ENCODE data around the gene RNU5D-1. TPM values are rescaled to one million over a fixed set of nuclear protein-coding genes. Genes with fewer than 3 reads are reported as not detected.

RNU5D-1 gene
- total and polyA plus RNA-seq, 10 of the 15 experiments (the other 5 are each of a cell fraction or from before 2014, with no cell fraction given) = not detected

GRCh38 chr1:44777969-44778635 lies 47.1 kb upstream of the RNU5D-1 start:
- WGBS (ENCODE audit: insufficient coverage, insufficient replicate concordance, low lambda C conversion rate, missing lambda C conversion rate) = 62% methylated on average over 13 of the region's 13 CpGs
- no peak overlapping the region for H3K27ac ChIP-seq (ENCODE audit: control insufficient read depth, insufficient read depth)
- H3K4me1 ChIP-seq (ENCODE audit: control insufficient read depth, insufficient read depth, low read length) = peaks cover 13% of the 10 kb centered on the region
- H3K27me3 ChIP-seq (replicated peaks in 1 of 2; ENCODE audit: control insufficient read depth in 2 of 2, insufficient read depth in 2 of 2, low read length in 1 of 2) = no peaks in the 10 kb centered on the region
- SMC1A ChIA-PET (ENCODE audit: uncharacterized antibody, unreplicated experiment) = interaction anchor here (0.9 to 1.7 kb wide), 2 partner anchors 49 to 57 kb away, joined by 4 to 5 read pairs; no protein-coding TSS in a partner anchor
- peaks cover 8 to 30% of the 10 kb centered on the region in 2 experiments for H3K36me3 ChIP-seq (ENCODE audit: control insufficient read depth in 2 of 2, insufficient read depth in 2 of 2, low read length in 1 of 2)
- ATAC-seq (no peak), DNase-seq (ENCODE audit: low read depth, low spot score) (no peak), FAIRE-seq (no peak)
- in situ Hi-C loops (cut with MboI) = no loop called here
- no peaks in the 10 kb centered on the region for H3K9me3 ChIP-seq (replicated peaks; ENCODE audit: control insufficient read depth, insufficient read depth, low read length)
- no peak overlapping the region for H2AFZ ChIP-seq (ENCODE audit: control insufficient read depth, low read depth, low read length)
- H3K79me2 ChIP-seq (ENCODE audit: control insufficient read depth, insufficient read depth, low read length) = peaks cover 43% of the 10 kb centered on the region
- intact Hi-C loops (cut with micrococcal nuclease; ENCODE audit: unreplicated experiment) = loop anchor here (2.0 to 5.0 kb wide), 2 partner anchors 39 to 47 kb away; partner anchors contain the start of gene RNU5D-1
- H4K20me1 ChIP-seq (ENCODE audit: control insufficient read depth, insufficient read depth) = peaks cover 12% of the 10 kb centered on the region
- BruUV-seq (replicated peaks) = no TSS peak
- peak overlapping the region; percentile 73 for H3K4me2 ChIP-seq (ENCODE audit: control insufficient read depth, insufficient read depth)
- CTCF ChIA-PET = interaction anchor here (0.8 to 1.6 kb wide), 3 partner anchors 48 to 65 kb away, joined by 3 to 5 read pairs (median 4); no protein-coding TSS in a partner anchor
- 0 out of 2 replicates have a peak, but pooled peaks have one; percentile 27 for TF ChIP-seq PML (IDR thresholded peaks at IDR 0.05; ENCODE audit: low read length)
- TF ChIP-seq MYB (IDR thresholded peaks at IDR 0.05; ENCODE audit: borderline replicate concordance, low read depth, low read length) = no peak
- no peak for TF ChIP-seq CREM (IDR thresholded peaks at IDR 0.05; ENCODE audit: low read depth)
- no peak for TF ChIP-seq BACH1 (IDR thresholded peaks at IDR 0.05; ENCODE audit: borderline replicate concordance)
- H3K9ac ChIP-seq (ENCODE audit: control insufficient read depth, insufficient read depth, low read length) = peak overlapping the region; percentile 99
- POLR2A ChIA-PET = interaction anchor here (0.7 to 1.4 kb wide), 2 partner anchors 22 to 41 kb away, joined by 3 to 4 read pairs; partner anchors contain the start of gene PLK3
- H3K4me3 ChIP-seq = peak overlapping the region; percentile 73
- RAD21 ChIA-PET (ENCODE audit: unreplicated experiment) = interaction anchor here (0.5 kb wide), 1 partner anchor 739 kb away, joined by 3 read pairs; no protein-coding TSS in a partner anchor

GRCh38 chr1:44777547-44777946 lies 46.6 kb upstream of the RNU5D-1 start:
- Histone ChIP-seq H3K9me3 (replicated peaks; ENCODE audit: control insufficient read depth, insufficient read depth, low read length) (no peaks in the 10 kb centered on the region), H3K9ac (ENCODE audit: control insufficient read depth, insufficient read depth, low read length) (peak overlapping the region; percentile 99), H3K4me1 (ENCODE audit: control insufficient read depth, insufficient read depth, low read length) (peaks cover 13% of the 10 kb centered on the region), H3K4me3 (peak overlapping the region; percentile 73), H3K4me2 (ENCODE audit: control insufficient read depth, insufficient read depth) (peak overlapping the region; percentile 73), H3K27me3 (replicated peaks in 1 of 2; ENCODE audit: control insufficient read depth in 2 of 2, insufficient read depth in 2 of 2, low read length in 1 of 2) (no peaks in the 10 kb centered on the region), H4K20me1 (ENCODE audit: control insufficient read depth, insufficient read depth) (peaks cover 12% of the 10 kb centered on the region), H2AFZ (ENCODE audit: control insufficient read depth, low read depth, low read length) (no peak overlapping the region), H3K36me3 (ENCODE audit: control insufficient read depth in 2 of 2, insufficient read depth in 2 of 2, low read length in 1 of 2) (peaks cover 8 to 30% of the 10 kb centered on the region in 2 experiments), H3K79me2 (ENCODE audit: control insufficient read depth, insufficient read depth, low read length) (peaks cover 43% of the 10 kb centered on the region), H3K27ac (ENCODE audit: control insufficient read depth, insufficient read depth) (no peak overlapping the region)
- FAIRE-seq (no peak), ATAC-seq (no peak), DNase-seq (ENCODE audit: low read depth, low spot score) (no peak)
- in situ Hi-C loops (cut with MboI) = no loop called here
- intact Hi-C loops (cut with micrococcal nuclease; ENCODE audit: unreplicated experiment) = loop anchor here (2.0 to 5.0 kb wide), 2 partner anchors 40 to 47 kb away; partner anchors contain the start of gene RNU5D-1
- 83% methylated on average over 14 of the region's 14 CpGs for WGBS (ENCODE audit: insufficient coverage, insufficient replicate concordance, low lambda C conversion rate, missing lambda C conversion rate)
- SMC1A ChIA-PET (ENCODE audit: uncharacterized antibody, unreplicated experiment) = interaction anchor here (0.9 to 1.7 kb wide), 3 partner anchors 8 to 56 kb away, joined by 4 to 6 read pairs (median 5); no protein-coding TSS in a partner anchor
- POLR2A ChIA-PET = interaction anchor here (0.7 to 1.4 kb wide), 2 partner anchors 23 to 42 kb away, joined by 3 to 4 read pairs; partner anchors contain the start of gene PLK3
- CTCF ChIA-PET = interaction anchor here (0.8 to 1.6 kb wide), 3 partner anchors 48 to 64 kb away, joined by 3 to 5 read pairs (median 4); no protein-coding TSS in a partner anchor
- no TSS peak for BruUV-seq (replicated peaks)
- RAD21 ChIA-PET (ENCODE audit: unreplicated experiment) = interaction anchor here (0.5 kb wide), 1 partner anchor 740 kb away, joined by 3 read pairs; no protein-coding TSS in a partner anchor
- TF ChIP-seq DPF2 (IDR thresholded peaks at IDR 0.05) (0 out of 2 replicates have a peak, but pooled peaks have one; percentile 30), POLR2AphosphoS5 (IDR thresholded peaks at IDR 0.05; ENCODE audit: low read length) (peak; percentile 34; the same call in 1 of the 2 replicates), POLR2A (IDR thresholded peaks at IDR 0.05; ENCODE audit: low read depth, low read length) (peak; percentile 55)
- TF ChIP-seq, protein P1, sequence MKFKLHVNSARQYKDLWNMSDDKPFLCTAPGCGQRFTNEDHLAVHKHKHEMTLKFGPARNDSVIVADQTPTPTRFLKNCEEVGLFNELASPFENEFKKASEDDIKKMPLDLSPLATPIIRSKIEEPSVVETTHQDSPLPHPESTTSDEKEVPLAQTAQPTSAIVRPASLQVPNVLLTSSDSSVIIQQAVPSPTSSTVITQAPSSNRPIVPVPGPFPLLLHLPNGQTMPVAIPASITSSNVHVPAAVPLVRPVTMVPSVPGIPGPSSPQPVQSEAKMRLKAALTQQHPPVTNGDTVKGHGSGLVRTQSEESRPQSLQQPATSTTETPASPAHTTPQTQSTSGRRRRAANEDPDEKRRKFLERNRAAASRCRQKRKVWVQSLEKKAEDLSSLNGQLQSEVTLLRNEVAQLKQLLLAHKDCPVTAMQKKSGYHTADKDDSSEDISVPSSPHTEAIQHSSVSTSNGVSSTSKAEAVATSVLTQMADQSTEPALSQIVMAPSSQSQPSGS (IDR thresholded peaks at IDR 0.05; ENCODE audit: low read length) = no peak
- TF ChIP-seq, protein P2, sequence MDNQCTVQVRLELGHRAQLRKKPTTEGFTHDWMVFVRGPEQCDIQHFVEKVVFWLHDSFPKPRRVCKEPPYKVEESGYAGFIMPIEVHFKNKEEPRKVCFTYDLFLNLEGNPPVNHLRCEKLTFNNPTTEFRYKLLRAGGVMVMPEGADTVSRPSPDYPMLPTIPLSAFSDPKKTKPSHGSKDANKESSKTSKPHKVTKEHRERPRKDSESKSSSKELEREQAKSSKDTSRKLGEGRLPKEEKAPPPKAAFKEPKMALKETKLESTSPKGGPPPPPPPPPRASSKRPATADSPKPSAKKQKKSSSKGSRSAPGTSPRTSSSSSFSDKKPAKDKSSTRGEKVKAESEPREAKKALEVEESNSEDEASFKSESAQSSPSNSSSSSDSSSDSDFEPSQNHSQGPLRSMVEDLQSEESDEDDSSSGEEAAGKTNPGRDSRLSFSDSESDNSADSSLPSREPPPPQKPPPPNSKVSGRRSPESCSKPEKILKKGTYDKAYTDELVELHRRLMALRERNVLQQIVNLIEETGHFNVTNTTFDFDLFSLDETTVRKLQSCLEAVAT (IDR thresholded peaks at IDR 0.05) = peak; percentile 53; the same call in 1 of the 2 replicates
